DMS114 treated with DMSO at 0.1 percent for 48 hours (cell line): ENCODE measurements around the gene ZNF598.
"Not testable (repeated sequence)": the region's sequence is repeated elsewhere in the genome, so short reads cannot be mapped to it uniquely, and the experiment has no call there.

Experiments
- DNase-seq: peaks from one replicate; lab custom pipeline; 2025; ENCODE audit not compliant: unreplicated experiment; lab: John Stamatoyannopoulos, UW

ZNF598 gene

DNA sequence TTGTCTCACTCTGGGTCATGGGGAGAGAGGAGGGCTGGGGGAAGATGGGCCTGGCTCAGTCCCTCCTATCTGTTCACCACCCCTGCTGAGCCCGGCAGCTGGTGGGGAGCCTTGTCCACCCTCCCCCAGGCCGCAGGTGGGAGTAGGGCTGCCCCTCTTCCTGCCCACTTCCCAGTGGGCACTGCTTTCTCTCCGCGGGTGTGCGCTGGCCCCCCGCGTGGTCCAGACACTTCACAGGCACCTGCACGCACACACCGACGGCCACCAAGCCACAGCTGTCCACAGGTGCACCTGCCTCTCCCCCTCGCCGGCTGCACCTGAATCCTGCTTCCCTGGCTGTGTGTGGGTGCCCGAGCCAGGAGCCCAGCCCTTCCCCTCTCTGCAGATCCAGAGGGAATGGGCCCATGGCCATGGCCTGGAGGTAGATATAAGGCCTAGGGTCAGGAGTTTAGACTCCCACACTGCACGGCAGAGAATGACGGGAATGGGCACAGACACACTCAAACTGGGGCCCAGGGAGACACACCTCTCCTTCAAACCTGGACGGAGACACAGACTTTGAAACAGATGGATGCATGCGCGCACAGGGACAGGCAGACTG lies 19.1 kb upstream of the ZNF598 start:
- no peak for DNase-seq

- no peak for DNase-seq
These were observed 18.5 kb upstream of the ZNF598 start for GRCh38 chr16:2028146-2028545.

DNA sequence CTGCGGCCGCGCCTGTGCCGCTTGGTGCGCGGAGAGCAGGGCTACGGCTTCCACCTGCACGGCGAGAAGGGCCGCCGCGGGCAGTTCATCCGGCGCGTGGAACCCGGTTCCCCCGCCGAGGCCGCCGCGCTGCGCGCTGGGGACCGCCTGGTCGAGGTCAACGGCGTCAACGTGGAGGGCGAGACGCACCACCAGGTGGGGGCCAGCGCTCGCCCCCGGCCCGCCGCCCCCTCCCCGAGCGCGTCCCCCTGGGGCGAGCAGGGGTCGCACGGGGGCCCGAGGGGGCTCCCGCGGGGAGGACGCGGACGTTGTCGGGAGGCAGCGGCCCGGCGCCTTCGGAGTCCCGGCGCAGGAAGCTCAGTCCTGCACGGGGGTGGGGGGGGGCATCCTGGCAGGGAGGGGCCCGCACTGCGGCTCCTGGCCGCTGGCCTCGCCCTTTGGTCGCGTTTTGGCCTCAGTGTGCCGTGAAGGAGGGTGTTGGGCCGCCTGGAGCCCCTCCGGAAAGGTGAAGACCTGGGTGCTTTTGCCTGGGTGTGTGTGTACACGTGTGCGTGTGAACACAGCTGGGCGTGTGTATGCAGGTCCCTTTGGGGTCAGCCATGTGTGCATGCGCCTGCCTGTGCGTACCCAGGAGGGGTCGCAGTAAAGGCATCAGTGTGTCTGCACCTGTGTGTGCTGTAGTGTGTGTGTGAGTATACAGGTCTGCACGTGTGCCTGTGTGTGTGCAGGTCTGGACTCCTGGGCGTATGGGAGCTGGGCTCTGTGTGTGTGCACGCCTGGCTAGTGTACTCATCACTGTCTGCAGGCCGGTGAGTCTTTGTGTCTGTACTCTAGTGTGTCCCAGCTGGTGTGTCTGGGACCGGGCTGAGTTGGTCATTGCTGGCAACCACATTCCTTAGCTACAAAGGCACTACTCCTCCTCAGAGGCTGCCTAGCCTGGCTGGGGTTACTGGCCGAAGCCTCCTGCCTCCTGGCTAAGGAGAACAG lies 17.7 kb upstream of the ZNF598 start:
- no peak for DNase-seq

DNA sequence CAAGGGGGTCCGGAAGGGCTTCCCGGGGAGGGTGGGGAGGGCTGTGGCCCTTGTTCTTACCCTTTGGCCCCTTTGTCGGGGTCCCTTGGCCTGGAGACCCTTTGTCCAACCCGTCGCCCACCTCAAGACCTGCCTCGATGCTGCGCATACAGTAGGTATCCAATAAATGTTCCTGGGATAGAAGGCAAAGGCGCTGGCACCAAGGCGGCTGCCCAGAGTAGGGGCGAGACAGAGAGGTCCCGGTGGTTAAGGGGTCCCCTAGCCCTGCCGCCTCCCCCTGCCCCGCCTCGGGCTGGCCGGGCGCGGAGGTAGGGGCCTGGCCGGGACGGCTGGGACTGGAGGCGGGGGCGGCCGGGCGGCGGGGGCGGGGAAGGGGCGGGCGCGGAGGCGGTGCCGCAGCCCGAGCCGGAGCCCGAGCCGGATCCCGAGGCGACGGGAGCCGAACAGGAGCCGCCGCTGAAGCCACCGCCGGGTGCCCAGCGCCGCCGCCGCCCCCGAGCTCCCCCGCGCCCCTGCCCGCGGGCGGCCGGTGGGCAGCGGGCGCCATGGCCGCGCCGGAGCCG lies 16.9 kb upstream of the ZNF598 start, which contains the start of gene NHERF2:
TSS of gene NHERF2 (plus strand) at position 442 of the 563 bp plus-strand sequence. CDS start at position 546, 104 bp downstream.
- DNase-seq = no peak

DNA sequence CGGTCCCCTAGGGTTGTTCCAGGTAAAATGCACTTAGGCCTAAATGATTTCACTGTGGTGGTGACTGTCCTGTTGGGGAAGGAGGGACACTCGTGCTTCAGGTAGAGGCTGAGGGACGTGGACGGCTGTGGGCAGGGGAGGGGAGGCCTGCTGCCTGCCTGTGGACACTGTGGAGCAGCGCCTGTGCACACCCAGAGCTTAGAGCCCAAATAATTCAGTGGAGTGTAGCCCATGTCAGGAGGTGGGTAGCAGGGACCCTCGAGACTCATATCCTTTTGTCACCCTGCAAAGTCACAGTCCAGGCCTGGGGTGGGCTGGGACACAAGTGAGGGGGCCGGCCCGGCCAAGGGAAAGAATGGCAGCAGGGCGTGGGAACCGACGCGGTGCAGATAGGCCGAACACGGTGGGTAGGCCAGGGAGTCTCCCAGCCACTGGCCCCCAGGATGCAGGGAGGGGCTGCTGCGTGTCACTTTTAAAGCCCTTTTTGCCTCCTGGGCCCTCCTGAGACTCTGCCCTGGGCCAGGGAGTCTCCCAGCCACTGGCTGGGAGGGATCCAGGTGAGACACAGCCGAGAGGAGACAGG lies 16.3 kb upstream of the ZNF598 start:
- DNase-seq = no peak

GRCh38 chr16:2025251-2025650 lies 15.6 kb upstream of the ZNF598 start:
- no peak for DNase-seq

DNA sequence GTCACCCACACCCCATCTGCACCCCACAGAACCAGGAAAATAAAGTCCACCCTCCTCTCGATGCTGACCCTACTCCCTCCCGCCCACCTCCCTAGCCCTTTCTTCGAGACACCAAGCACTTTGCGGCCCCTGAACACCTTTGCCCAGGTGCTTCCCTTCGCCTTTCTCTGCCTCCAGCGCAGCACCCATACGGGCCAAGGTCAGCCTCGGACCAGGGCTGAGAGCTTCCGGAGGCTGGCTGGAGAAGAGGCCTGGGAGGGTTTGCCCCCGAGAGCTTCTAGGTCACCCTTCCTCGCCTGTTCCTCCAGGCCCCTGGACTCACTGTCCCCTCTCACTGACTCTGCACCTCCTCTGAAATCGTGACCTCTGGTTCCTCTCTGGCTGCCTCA lies 14.4 kb upstream of the ZNF598 start:
- no peak for DNase-seq

DNA sequence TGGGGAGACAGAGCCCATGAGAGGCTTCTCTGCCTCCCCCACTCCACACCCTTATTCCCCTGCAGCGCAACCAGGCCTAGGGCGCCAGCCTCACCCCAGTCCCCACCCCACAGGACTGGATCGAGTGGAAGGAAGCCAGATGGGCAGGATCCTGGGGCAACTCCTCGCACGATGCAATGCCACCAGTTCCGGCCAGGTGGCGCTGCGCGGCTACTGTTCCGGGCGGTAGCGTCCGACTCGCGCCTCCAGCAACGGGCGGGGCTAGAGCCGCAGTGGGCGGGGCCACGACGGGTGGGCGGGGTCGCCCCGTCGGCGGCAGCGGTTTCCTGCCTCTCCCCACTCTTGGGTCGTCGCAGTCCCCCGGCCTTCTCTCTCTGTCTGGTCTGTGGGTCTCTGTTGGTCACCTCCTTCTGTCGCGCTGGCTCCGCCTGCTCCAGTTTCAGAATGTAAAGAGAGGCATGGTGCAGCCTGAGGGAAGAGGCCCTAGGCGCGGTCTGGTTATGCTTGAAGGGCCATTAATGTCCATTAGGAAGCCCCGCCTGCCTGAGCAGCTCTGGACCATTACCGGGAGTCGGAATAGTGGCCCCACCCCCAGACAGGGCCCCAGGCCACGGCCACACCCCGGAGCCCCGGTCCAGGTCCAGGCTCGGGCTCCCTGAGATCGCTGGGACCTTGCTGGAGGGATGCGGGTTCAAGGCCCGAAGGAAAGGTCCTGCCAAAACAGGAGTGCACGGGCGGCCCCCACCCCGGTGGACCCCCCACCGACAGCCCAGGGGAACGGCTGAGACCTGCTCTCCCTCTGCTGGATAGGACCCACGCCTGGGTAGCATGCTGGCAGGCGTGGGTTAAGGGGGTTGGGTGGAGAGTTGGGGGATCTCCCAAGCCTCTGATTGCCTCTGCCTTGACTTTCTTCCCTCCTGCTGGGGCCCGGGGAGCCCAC lies 13.7 kb upstream of the ZNF598 start:
- peak; percentile 71 for DNase-seq

GRCh38 chr16:2022723-2023091 lies 13.1 kb upstream of the ZNF598 start:
- DNase-seq = peak; percentile 71

DNA sequence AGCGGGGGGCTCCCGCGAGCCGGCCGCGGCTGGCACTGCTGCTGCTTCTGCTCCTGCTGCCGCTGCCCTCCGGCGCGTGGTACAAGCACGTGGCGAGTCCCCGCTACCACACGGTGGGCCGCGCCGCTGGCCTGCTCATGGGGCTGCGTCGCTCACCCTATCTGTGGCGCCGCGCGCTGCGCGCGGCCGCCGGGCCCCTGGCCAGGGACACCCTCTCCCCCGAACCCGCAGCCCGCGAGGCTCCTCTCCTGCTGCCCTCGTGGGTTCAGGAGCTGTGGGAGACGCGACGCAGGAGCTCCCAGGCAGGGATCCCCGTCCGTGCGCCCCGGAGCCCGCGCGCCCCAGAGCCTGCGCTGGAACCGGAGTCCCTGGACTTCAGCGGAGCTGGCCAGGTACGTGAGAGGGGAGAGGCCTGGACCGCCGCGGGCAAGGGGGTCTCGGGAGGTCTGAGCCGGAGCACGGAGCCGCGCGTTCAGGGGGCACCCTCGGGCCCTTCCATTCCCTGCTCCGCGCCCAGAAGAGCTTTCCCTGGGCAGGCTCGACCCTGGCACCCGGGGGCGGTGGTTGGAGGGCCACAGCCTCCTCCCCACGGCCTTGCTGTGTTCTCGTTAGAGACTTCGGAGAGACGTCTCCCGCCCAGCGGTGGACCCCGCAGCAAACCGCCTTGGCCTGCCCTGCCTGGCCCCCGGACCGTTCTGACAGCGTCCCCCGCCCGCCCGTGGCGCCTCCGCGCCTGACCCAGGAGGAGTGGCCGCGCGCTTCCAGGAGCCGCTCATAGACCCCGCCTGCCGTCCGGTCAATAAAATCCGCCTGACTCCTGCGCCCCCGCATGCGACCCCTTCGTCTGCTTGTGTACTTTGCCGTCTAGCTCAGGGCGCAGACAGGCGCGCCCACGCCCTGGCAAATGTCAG lies 10.6 kb upstream of the ZNF598 start:
- DNase-seq = no peak

DNA sequence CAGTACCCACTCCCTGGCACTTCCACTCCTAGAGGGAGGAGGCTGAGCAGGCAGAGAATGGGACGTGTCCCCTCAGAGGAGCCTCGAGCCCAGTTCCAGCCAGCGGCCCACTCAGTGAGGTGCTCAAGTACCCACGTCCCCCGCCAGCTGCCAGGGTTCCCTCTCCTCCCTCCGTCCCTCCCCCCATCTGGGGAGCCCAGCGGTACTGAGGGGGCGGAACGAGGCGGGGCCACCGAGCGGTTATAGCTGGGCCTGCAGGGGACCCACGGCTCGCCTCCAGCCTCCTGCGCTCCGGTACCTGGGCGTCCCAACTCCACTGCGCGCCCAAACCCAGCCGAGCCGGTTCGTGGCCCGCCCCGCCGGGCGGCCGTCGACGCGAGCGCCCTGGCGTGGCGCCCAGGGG lies 9.9 kb upstream of the ZNF598 start, which contains the start of gene NPW:
TSS of gene NPW (plus strand) at position 268 of the 403 bp plus-strand sequence.
- no peak for DNase-seq

GRCh38 chr16:2016407-2016922 lies 6.8 kb upstream of the ZNF598 start:
- DNase-seq = no peak

GRCh38 chr16:2015947-2016208 lies 6.3 kb upstream of the ZNF598 start:
- DNase-seq = no peak

GRCh38 chr16:2015117-2015946 lies 5.7 kb upstream of the ZNF598 start:
- no peak for DNase-seq

- DNase-seq = no peak
These were observed 3.9 kb upstream of the ZNF598 start for GRCh38 chr16:2013527-2013926.

GRCh38 chr16:2011726-2012125 lies 2.1 kb upstream of the ZNF598 start:
- DNase-seq = not testable (repeated sequence)

DNA sequence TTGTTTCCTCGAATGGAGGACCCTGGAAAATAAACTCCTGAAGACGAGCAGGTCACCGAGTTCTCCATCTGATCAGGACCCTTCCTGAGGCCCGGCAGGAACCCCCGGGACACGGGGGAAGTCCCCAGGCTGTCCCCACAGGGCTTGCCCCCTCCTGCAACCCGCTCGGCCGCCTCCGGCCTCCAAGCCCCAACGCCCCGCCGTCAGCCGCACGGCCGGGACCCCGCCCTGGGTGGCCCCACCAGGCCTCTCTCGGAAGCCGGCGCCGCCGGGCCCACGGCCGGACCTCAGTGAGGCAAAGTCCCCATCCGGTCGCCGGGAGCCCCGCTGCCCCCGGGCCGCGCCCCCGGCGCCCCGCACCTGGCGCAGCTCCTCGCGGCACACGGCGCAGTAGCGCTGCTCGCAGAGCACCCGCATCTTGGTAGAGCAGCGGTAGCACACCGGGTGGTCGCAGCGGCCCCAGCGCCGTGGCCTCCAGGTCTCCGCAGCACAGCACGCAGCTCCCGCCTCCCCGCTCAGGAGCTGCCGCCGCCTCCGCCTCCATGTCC lies 383 bp downstream of the ZNF598 start:
- DNase-seq = no peak

DNA sequence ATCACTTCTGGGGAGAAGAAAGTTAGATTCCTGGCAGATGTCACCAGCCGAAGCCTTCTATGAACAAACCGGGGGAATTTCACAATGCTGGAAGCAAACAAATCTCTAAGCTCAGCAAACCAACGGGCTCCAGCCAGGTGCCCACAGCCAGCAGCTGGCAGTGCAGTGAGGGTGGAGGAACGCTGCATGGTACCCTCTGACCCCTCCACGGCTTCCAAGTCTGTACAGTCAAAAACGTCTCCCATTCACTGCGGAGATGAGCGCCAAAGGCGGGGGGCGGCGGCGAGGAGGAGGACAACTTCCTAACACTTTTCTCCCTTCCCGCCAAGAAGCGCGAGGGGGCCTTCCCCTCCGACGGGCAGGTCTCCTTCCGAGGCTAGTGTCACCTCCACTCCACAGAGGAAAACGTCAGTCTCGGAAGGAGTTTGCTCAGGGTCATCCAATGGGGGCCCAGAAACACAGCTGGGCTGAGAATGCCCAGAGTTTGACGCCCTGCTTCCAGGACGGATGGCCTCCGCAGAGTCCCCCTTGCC lies 924 bp downstream of the ZNF598 start:
- DNase-seq = no peak
